GM06990 (cell line): ENCODE results near the gene NTM.

Experiments used
- DNase-seq: peaks from one replicate; pipeline ENCODE4 v3.0.0-alpha.2; 2011; ENCODE audit not compliant: insufficient read length; ENCODE audit errors: extremely low read depth
- H3K27me3 ChIP-seq: replicated peaks from 2 replicates; pipeline ENCODE4 v1.6.0; 2011; ENCODE audit warnings: low read length; ENCODE audit not compliant: control insufficient read depth, insufficient read depth
- H3K36me3 ChIP-seq: 2 replicates; pipeline ENCODE4 v1.5.1; 2011; ENCODE audit warnings: low read length; ENCODE audit not compliant: control insufficient read depth, insufficient read depth
- H3K4me3 ChIP-seq: replicated peaks from 2 replicates; pipeline ENCODE4 v1.5.1; 2011; ENCODE audit warnings: low read depth, mild to moderate bottlenecking, control low read depth, low read length
- CTCF ChIP-seq: IDR thresholded peaks from 2 replicates; pipeline ENCODE4 v1.5.1; 2011; ENCODE audit warnings: low read length, control low read depth, mild to moderate bottlenecking, inconsistent platforms; ENCODE audit not compliant: insufficient read depth, poor library complexity, severe bottlenecking

The NTM gene

GRCh38 chr11:132200353-132200936, 830.0 kb downstream of the NTM start:
- Histone ChIP-seq H3K36me3 (no peaks in the 10 kb centered on the region), H3K4me3 (no peak overlapping the region), H3K27me3 (no peaks in the 10 kb centered on the region; the same call in 1 of the 2 replicates)
- no peak for TF ChIP-seq CTCF
- no peak for DNase-seq

GRCh38 chr11:132202621-132203020, 832.2 kb downstream of the NTM start:
- TF ChIP-seq CTCF: no peak
- no peaks in the 10 kb centered on the region; the same call in 1 of the 2 replicates for H3K27me3 ChIP-seq
- DNase-seq: no peak
- no peaks in the 10 kb centered on the region for H3K36me3 ChIP-seq
- no peak overlapping the region for H3K4me3 ChIP-seq

GRCh38 chr11:132205006-132205405, 834.6 kb downstream of the NTM start:
- no peak for DNase-seq
- Histone ChIP-seq H3K4me3 (no peak overlapping the region), H3K36me3 (no peaks in the 10 kb centered on the region), H3K27me3 (no peaks in the 10 kb centered on the region; the same call in 1 of the 2 replicates)
- no peak for TF ChIP-seq CTCF

- Histone ChIP-seq H3K4me3 (no peak overlapping the region), H3K36me3 (no peaks in the 10 kb centered on the region), H3K27me3 (no peaks in the 10 kb centered on the region; the same call in 1 of the 2 replicates)
- no peak for TF ChIP-seq CTCF
- no peak for DNase-seq
These were observed 835.1 kb downstream of the NTM start for GRCh38 chr11:132205496-132205895.

- TF ChIP-seq CTCF: no peak
- no peaks in the 10 kb centered on the region; the same call in 1 of the 2 replicates for H3K27me3 ChIP-seq
- H3K36me3 ChIP-seq: no peaks in the 10 kb centered on the region
- no peak for DNase-seq
- H3K4me3 ChIP-seq: no peak overlapping the region
These were observed 836.6 kb downstream of the NTM start for GRCh38 chr11:132206993-132207392.
